ENCODE results near the gene SCRN1.

DNA sequence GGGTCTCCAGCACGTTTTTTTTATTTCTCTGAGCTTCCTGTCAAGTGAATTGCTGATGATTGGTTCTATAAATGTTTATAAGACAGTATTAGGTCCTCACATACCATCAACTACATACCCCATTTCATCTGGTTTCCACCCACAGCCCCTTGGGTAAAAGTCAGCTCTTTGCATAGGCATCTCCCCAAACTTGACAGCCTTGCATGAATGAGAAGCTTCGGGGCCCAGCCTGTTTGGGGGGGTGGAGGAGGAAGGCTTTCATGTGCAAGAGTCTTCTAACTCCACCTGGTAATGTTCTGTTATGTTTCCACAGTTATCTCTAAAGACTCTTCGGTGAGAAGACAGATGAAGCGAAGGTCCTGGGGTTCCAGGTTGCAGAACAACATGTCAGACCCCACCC, 75.4 kb downstream of the SCRN1 start:
- no peak for TF ChIP-seq YY1 (IDR thresholded peaks at IDR 0.05; ENCODE audit: low read depth)
- no peak for TF ChIP-seq TAF1 (IDR thresholded peaks at IDR 0.05; ENCODE audit: low read depth)
- TF ChIP-seq RAD21 (IDR thresholded peaks at IDR 0.05; ENCODE audit: low read depth): no peak
- no peak for TF ChIP-seq EGR1 (IDR thresholded peaks at IDR 0.05)

Data from Ishikawa (cell line).